HCT116 (cell line): ENCODE data around the gene BEND5. TPM values are rescaled to one million over a fixed set of nuclear protein-coding genes. Genes with fewer than 3 reads are reported as not detected.

Source experiments
- ATAC-seq: fragments of 200-7000 bp; cut with Tn5 transposase; 2 replicates; pipeline ENCODE4 v1.9.1; 2020; ENCODE audit warnings: mild to moderate bottlenecking, moderate library complexity
- BruUV-seq: library from RNA; stranded (reverse); fragments of 400-500 nt; replicated peaks from 2 replicates; lab custom pipeline; 2021; lab: Mats Ljungman, UMichigan
- CTCF ChIA-PET: fragments of 300-600 bp; sonication (Branson Sonifier 250); formaldehyde crosslinking; loops from one replicate; lab custom pipeline; 2021; ENCODE audit warnings: antibody characterized with exemption; lab: Charles Lee
- POLR2A ChIA-PET: fragments of 300-600, 350-600 bp; sonication (Branson Sonifier 250); formaldehyde crosslinking; loops from one replicate; lab custom pipeline; 2021; ENCODE audit warnings: antibody characterized with exemption; lab: Charles Lee
- RAD21 ChIA-PET, 2 experiments: fragments of 300-600 bp; sonication (Branson Sonifier 250); formaldehyde crosslinking; loops; one replicate each; lab custom pipeline; 2023; ENCODE audit warnings: low total read pairs in 2 of 2; ENCODE audit not compliant: uncharacterized antibody in 2 of 2, unreplicated experiment in 2 of 2, low non-redundant PET in 1 of 2; lab: Charles Lee
- DNase-seq: peaks from one replicate; pipeline ENCODE4 v3.0.0-alpha.2; 2010; ENCODE audit warnings: low read depth, low spot score
- H2AFZ ChIP-seq: fragments of 200-600 bp; shearing (Covaris generic), sonication (generic); 2 replicates; pipeline ENCODE4 v1.6.1; 2017; ENCODE audit warnings: low read depth, mixed run types, mixed read lengths, antibody characterized with exemption, low read length; ENCODE audit not compliant: poor library complexity, severe bottlenecking
- H3K27ac ChIP-seq: 2 replicates; pipeline ENCODE4 v1.5.1; 2012; ENCODE audit warnings: low read depth, low read length
- H3K27me3 ChIP-seq: fragments of 200-600 bp; sonication (generic); 2 replicates; pipeline ENCODE4 v1.6.1; 2016; ENCODE audit warnings: mixed run types, low read length, mixed read lengths; ENCODE audit not compliant: insufficient read depth
- H3K36me3 ChIP-seq, 2 experiments: fragments of 200-500 bp in 1 of 2; fragments of 200-600 bp in 1 of 2; sonication (Bioruptor generic) in 1 of 2; sonication (generic) in 1 of 2; 2 replicates each; pipeline versions ENCODE4 v1.5.1 to v1.6.1; 2014 to 2016; ENCODE audit warnings: low read length in 2 of 2, inconsistent platforms in 1 of 2, mixed read lengths in 1 of 2, mixed run types in 1 of 2; ENCODE audit not compliant: insufficient read depth in 2 of 2, control insufficient read depth in 1 of 2
- H3K4me1 ChIP-seq, 2 experiments: fragments of 200-600 bp in 1 of 2; sonication (generic) in 1 of 2; 2 replicates each; pipeline versions ENCODE4 v1.5.1 to v1.6.1; 2012 to 2017; ENCODE audit warnings: low read length in 2 of 2, inconsistent platforms in 1 of 2, mild to moderate bottlenecking in 1 of 2, mixed read lengths in 1 of 2, mixed run types in 1 of 2, moderate library complexity in 1 of 2; ENCODE audit not compliant: insufficient read depth in 2 of 2, control insufficient read depth in 1 of 2
- H3K4me2 ChIP-seq: fragments of 200-600 bp; sonication (generic); 2 replicates; pipeline ENCODE4 v1.6.1; 2017; ENCODE audit warnings: mixed run types, low read length, mixed read lengths
- H3K4me3 ChIP-seq, 2 experiments: fragments of 200-600 bp in 1 of 2; sonication (generic) in 1 of 2; replicated peaks in 1 of 2; 2 replicates each; pipeline ENCODE4 v1.5.1; 2011 to 2016; ENCODE audit warnings: low read length in 2 of 2, control low read depth in 1 of 2, low read depth in 1 of 2, mild to moderate bottlenecking in 1 of 2, mixed read lengths in 1 of 2, mixed run types in 1 of 2
- H3K79me2 ChIP-seq: fragments of 200-600 bp; sonication (generic); 2 replicates; pipeline ENCODE4 v1.6.1; 2017; ENCODE audit warnings: mild to moderate bottlenecking, mixed run types, low read length, moderate library complexity, mixed read lengths; ENCODE audit not compliant: insufficient read depth
- H3K9ac ChIP-seq: fragments of 200-600 bp; sonication (generic); 2 replicates; pipeline ENCODE4 v1.6.1; 2016; ENCODE audit warnings: low read length, mixed read lengths
- H3K9me2 ChIP-seq: fragments of 200-600 bp; sonication (generic), shearing (Covaris generic); 2 replicates; pipeline ENCODE4 v1.6.1; 2017; ENCODE audit warnings: mixed run types, mild to moderate bottlenecking, moderate library complexity; ENCODE audit not compliant: insufficient read depth
- H3K9me3 ChIP-seq, 2 experiments: fragments of 200-500 bp in 1 of 2; fragments of 200-600 bp in 1 of 2; sonication (Bioruptor generic) in 1 of 2; sonication (generic) in 1 of 2; 2 replicates each; pipeline ENCODE4 v1.6.1; 2014 to 2017; ENCODE audit warnings: low read length in 2 of 2, mixed read lengths in 2 of 2, inconsistent platforms in 1 of 2, low read depth in 1 of 2, mild to moderate bottlenecking in 1 of 2, mixed run types in 1 of 2, moderate library complexity in 1 of 2; ENCODE audit not compliant: control insufficient read depth in 1 of 2, insufficient read depth in 1 of 2
- H4K20me1 ChIP-seq: fragments of 200-600 bp; sonication (generic), shearing (Covaris generic); 2 replicates; pipeline ENCODE4 v1.6.1; 2017; ENCODE audit warnings: mixed run types, mild to moderate bottlenecking, moderate library complexity; ENCODE audit not compliant: insufficient read depth
- CBX3 ChIP-seq: IDR thresholded peaks from 2 replicates; pipeline ENCODE4 v1.6.1; 2012; ENCODE audit warnings: low read depth
- CEBPB ChIP-seq: IDR thresholded peaks from 2 replicates; pipeline ENCODE4 v1.6.1; 2012; ENCODE audit warnings: low read depth
- EGR1 ChIP-seq: IDR thresholded peaks from 2 replicates; pipeline ENCODE4 v1.6.1; 2012; ENCODE audit warnings: low read depth
- ELF1 ChIP-seq: IDR thresholded peaks from 2 replicates; pipeline ENCODE4 v1.6.1; 2012; ENCODE audit warnings: low read depth, borderline replicate concordance
- EZH2 ChIP-seq: fragments of 200-600 bp; sonication (generic); IDR thresholded peaks from 2 replicates; pipeline ENCODE4 v1.6.1; 2017; ENCODE audit warnings: antibody characterized with exemption, mixed run types
- EZH2phosphoT487 ChIP-seq: fragments of 200-600 bp; IDR thresholded peaks from 2 replicates; pipeline ENCODE4 v1.6.1; 2018; ENCODE audit warnings: antibody characterized with exemption, borderline replicate concordance
- FOSL1 ChIP-seq: IDR thresholded peaks from 2 replicates; pipeline ENCODE4 v1.6.1; 2012; ENCODE audit warnings: low read depth
- JUND ChIP-seq: IDR thresholded peaks from 2 replicates; pipeline ENCODE4 v1.6.1; 2012
- POLR2A ChIP-seq: IDR thresholded peaks from 2 replicates; pipeline ENCODE4 v1.7.0; 2011; ENCODE audit warnings: borderline replicate concordance; ENCODE audit not compliant: insufficient read depth, insufficient read length; ENCODE audit errors: extremely low read depth
- RAD21 ChIP-seq: IDR thresholded peaks from 2 replicates; pipeline ENCODE4 v1.6.1; 2012; ENCODE audit warnings: low read depth, mild to moderate bottlenecking
- SIN3A ChIP-seq: IDR thresholded peaks from 2 replicates; pipeline ENCODE4 v1.6.1; 2012; ENCODE audit warnings: low read depth
- SRF ChIP-seq: IDR thresholded peaks from 2 replicates; pipeline ENCODE4 v1.6.1; 2012; ENCODE audit warnings: low read depth
- TCF7L2 ChIP-seq: IDR thresholded peaks from 2 replicates; pipeline ENCODE4 v1.7.0; 2011; ENCODE audit warnings: borderline replicate concordance, inconsistent platforms; ENCODE audit not compliant: insufficient read depth, insufficient read length; ENCODE audit errors: extremely low read depth
- YY1 ChIP-seq: IDR thresholded peaks from 2 replicates; pipeline ENCODE4 v1.6.1; 2011; ENCODE audit warnings: low read length, low read depth, moderate library complexity, mild to moderate bottlenecking; ENCODE audit not compliant: insufficient replicate concordance; ENCODE audit errors: extremely low read depth
- ZFX ChIP-seq: fragments of 450-650 bp; IDR thresholded peaks from 2 replicates; pipeline ENCODE4 v1.6.1; 2017
- ZNF274 ChIP-seq: fragments of 200-500 bp; sonication (Bioruptor generic); IDR thresholded peaks from 2 replicates; pipeline ENCODE4 v1.6.1; 2014; ENCODE audit warnings: mild to moderate bottlenecking, low read depth, low read length, inconsistent platforms
- intact Hi-C: fragments of 100-400 bp; cut with micrococcal nuclease; formaldehyde crosslinking; loops from 2 replicates; pipeline ENCODE4 v1.10.0; 2022
- total RNA-seq: library from RNA; stranded (reverse); gene quantifications from one replicate; pipeline ENCODE4 v1.2.1, GENCODE V29; 2021; ENCODE audit not compliant: unreplicated experiment
- TF ChIP-seq, protein P1 (sequence below): IDR thresholded peaks from 2 replicates; pipeline ENCODE4 v1.6.1; 2012
- TF ChIP-seq, protein P2 (sequence below): IDR thresholded peaks from 2 replicates; pipeline ENCODE4 v1.6.1; 2011; ENCODE audit warnings: mild to moderate bottlenecking, low read length, moderate library complexity; ENCODE audit not compliant: insufficient replicate concordance; ENCODE audit errors: extremely low read depth

Gene BEND5
- total RNA-seq, 1 experiment from 2014 or later = not detected

DNA sequence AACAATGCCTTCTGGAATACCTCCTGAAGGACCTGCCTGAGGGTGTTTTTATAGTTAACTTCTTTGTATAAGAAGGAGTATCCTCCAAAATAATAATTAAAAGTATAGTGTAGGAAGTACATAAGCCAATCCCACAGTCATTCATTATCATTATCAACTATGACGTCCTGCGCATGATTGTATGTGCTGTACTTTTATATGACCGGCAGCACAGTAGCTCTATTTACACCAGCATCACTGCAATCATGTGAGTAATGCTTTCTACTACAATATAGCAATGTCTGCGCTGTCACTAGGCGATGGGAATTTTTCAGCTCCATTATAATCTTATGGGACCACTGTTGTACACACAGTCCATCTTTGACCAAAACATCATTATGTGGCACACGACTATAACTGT lies 72.0 kb downstream of the BEND5 start:
- Histone ChIP-seq H3K36me3 (no peaks in the 10 kb centered on the region), H3K9me2 (no peaks in the 10 kb centered on the region), H3K79me2 (no peaks in the 10 kb centered on the region), H2AFZ (no peak overlapping the region), H3K27ac (no peak overlapping the region), H4K20me1 (no peaks in the 10 kb centered on the region), H3K4me2 (no peak overlapping the region), H3K9ac (no peak overlapping the region), H3K4me3 (no peak overlapping the region), H3K9me3 (no peaks in the 10 kb centered on the region), H3K4me1 (no peaks in the 10 kb centered on the region), H3K27me3 (peaks cover 17% of the 10 kb centered on the region)
- DNase-seq = no peak
- no TSS peak for BruUV-seq
- ChIA-PET CTCF (no interaction called here), POLR2A (no interaction called here), RAD21 (no interaction called here)
- ATAC-seq = no peak
- intact Hi-C loops = no loop called here
- TF ChIP-seq EGR1 (no peak), FOSL1 (no peak)
- TF ChIP-seq, protein P1, sequence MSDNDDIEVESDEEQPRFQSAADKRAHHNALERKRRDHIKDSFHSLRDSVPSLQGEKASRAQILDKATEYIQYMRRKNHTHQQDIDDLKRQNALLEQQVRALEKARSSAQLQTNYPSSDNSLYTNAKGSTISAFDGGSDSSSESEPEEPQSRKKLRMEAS = no peak

DNA sequence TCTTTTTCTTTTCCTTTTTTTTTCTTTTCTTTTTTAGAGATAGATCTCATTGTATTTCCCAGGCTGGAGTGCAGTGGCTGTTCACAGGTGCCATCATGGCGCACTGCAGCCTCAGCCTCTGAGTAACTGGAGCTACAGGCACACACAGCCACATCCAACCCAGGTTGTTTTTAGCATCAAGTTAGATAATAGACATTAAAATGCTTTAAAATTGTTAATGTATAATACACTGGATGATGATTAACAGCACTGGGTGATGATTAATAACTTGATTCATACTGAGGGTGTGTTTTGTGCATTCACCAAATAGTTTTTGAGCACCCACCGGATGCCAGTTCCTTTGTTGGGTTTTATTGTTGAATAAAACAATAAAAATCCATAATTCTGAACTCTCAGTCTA lies 75.2 kb downstream of the BEND5 start:
- CTCF ChIA-PET = no interaction called here
- ATAC-seq = no peak
- POLR2A ChIA-PET = no interaction called here

More for the DNA sequence above, 75.2 kb downstream of the BEND5 start:
- RAD21 ChIA-PET = no interaction called here
- Histone ChIP-seq H3K9me3 (no peaks in the 10 kb centered on the region), H3K4me1 (no peaks in the 10 kb centered on the region), H4K20me1 (no peaks in the 10 kb centered on the region), H3K9me2 (no peaks in the 10 kb centered on the region), H3K4me2 (no peak overlapping the region), H2AFZ (no peak overlapping the region), H3K27me3 (peaks cover 24% of the 10 kb centered on the region), H3K4me3 (no peak overlapping the region), H3K9ac (no peak overlapping the region), H3K36me3 (no peaks in the 10 kb centered on the region), H3K27ac (no peak overlapping the region), H3K79me2 (no peaks in the 10 kb centered on the region)
- DNase-seq = no peak
- no peak for TF ChIP-seq SRF
- no peak for TF ChIP-seq EZH2
- TF ChIP-seq CBX3 = no peak
- TF ChIP-seq YY1 = no peak
- TF ChIP-seq, protein P1 = no peak
- no peak for TF ChIP-seq ELF1
- no peak for TF ChIP-seq POLR2A
- no peak for TF ChIP-seq ZFX
- no peak for TF ChIP-seq ZNF274
- TF ChIP-seq SIN3A = no peak
- no peak for TF ChIP-seq EZH2phosphoT487
- TF ChIP-seq JUND = no peak
- no peak for TF ChIP-seq RAD21
- no peak for TF ChIP-seq EGR1
- no peak for TF ChIP-seq CEBPB
- TF ChIP-seq, protein P2, sequence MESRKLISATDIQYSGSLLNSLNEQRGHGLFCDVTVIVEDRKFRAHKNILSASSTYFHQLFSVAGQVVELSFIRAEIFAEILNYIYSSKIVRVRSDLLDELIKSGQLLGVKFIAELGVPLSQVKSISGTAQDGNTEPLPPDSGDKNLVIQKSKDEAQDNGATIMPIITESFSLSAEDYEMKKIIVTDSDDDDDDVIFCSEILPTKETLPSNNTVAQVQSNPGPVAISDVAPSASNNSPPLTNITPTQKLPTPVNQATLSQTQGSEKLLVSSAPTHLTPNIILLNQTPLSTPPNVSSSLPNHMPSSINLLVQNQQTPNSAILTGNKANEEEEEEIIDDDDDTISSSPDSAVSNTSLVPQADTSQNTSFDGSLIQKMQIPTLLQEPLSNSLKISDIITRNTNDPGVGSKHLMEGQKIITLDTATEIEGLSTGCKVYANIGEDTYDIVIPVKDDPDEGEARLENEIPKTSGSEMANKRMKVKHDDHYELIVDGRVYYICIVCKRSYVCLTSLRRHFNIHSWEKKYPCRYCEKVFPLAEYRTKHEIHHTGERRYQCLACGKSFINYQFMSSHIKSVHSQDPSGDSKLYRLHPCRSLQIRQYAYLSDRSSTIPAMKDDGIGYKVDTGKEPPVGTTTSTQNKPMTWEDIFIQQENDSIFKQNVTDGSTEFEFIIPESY = no peak
- no peak for TF ChIP-seq TCF7L2
- BruUV-seq = no TSS peak
- intact Hi-C loops = no loop called here
